GM19023 (cell line): ENCODE data around the gene TFPT.

Experiments
- ATAC-seq: cut with Tn5 transposase; IDR thresholded peaks from one replicate; pipeline ENCODE4 v1.9.1; 2021; ENCODE audit warnings: mild to moderate bottlenecking, moderate library complexity; ENCODE audit not compliant: unreplicated experiment

The TFPT gene, protein sequence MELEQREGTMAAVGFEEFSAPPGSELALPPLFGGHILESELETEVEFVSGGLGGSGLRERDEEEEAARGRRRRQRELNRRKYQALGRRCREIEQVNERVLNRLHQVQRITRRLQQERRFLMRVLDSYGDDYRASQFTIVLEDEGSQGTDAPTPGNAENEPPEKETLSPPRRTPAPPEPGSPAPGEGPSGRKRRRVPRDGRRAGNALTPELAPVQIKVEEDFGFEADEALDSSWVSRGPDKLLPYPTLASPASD

DNA sequence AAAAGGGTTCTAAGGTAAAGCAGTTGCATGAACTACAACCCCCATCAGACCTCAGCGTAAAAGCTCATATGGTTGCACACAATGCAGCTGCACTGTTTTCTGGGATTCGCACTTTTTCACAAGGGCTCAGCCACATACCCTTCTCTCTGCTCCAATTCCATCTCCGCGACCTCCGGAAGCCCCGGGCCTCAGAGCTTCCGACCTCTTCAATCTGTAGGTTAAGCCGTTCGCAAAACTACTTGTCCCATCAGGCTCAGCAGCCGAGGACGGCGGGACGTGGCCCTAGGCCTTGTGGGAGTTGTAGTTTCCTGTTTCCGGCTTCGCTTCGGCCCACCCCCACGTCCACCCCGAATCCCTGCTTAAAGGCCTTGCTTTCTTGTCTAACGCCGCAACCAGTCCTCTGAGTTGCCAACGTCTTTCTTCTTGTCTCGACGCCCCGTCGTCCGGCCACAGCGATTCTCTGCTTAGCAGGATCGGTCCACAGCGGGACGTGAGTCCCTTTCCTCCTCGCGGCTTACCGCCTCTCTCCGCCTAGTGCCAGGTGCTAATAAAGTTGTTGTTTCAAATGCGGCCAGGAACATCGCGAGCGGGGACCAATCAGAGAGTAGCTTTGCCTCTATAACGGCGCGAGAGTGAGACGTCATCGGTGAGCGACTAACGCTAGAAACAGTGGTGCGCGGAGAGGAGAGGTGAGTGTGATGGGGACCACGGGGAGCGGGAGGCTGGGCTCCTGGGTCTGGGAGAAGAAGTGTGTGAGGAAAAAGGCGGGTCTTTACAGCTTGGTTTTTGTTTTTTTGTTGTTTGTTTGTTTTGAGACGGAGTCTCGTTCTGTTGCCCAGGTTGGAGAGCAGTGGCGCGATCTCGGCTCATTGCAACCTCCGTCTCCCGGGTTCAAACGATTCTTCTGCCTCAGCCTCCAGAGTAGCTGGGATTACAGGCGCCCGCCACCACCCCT is at the start of gene TFPT, which contains the start of gene PRPF31:
Gene TFPT (minus strand): TSS at position 549 of the 955 bp plus-strand sequence. CDS start 388 bp downstream, at position 161.
Gene PRPF31 (plus strand): TSS at position 646 of the 955 bp plus-strand sequence. CDS start 2,525 bp downstream, outside the sequence.
- ATAC-seq: peak; percentile 77

DNA sequence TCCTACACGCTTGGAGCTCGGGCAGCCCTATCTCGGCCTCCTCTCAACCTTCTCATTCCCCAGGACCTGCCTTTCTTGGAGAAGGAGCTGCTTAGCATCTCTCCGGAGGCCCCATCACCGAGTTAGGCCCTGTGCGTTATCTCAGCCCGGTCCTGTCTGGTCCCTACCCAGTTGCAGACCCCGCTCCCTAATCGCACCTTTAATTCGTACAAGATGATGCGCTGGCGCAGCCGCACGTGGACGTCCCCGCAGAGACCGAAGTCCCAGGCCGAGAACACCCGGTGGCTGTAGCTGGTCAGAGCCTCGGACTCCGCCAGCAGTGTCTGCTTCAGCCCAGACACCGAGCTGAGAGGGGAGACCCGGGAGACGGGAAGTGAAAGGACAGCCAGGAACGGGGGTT is 49.8 kb upstream of the TFPT start:
- no peak for ATAC-seq

DNA sequence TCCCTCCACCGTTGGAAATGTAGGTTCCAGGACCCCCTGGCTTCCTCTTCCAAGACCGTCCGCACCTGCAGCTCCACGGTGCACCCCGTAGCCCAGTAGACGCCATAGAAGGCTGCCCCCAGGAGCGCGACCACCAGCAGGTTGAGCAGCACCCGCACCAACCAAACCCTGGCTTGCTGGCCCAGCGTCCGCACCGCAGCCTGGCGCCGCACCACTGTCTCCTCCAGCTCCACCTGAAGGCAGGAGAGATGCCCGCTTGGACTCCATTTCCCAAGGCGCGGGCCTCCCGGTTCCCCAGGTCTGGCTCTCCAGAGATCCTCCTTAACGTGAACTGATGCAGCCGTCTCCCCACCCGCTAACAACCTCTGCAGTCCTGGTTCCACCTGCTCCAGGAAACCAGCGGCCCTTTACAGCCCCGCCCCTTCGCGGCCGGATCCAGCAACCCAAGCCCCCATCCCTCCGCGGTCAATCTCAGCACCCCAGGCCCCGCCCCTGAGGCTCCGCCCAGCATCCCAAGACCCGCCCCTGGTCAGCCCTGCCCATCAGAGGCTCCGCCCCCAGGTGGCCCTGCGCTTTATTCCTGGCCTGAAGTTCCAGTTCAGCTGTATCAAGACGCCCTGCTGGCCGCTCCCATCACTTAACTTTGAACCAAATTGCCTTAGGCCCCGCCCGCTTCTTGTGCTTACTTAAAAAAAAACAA is 49.1 kb upstream of the TFPT start:
- no peak for ATAC-seq

DNA sequence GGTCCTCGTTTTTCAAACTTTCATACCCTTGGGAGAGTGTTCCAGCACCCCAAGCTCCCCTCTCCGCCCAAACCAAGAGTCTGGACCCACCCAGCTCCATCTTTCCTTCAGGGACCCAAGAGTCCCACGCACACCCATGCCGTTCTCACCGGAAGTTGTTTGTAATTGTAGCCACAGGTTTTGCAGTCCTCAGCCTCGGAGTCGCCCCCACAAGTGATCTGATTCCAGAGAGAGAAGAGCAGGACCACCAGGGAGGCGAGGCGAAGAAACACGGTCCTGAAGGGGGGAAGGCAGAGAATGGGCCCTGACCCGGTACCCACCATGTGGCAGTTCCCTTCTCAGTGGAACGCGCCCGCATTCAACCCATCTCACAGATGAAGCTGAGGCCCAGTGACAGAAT is 47.4 kb upstream of the TFPT start:
- no peak for ATAC-seq

DNA sequence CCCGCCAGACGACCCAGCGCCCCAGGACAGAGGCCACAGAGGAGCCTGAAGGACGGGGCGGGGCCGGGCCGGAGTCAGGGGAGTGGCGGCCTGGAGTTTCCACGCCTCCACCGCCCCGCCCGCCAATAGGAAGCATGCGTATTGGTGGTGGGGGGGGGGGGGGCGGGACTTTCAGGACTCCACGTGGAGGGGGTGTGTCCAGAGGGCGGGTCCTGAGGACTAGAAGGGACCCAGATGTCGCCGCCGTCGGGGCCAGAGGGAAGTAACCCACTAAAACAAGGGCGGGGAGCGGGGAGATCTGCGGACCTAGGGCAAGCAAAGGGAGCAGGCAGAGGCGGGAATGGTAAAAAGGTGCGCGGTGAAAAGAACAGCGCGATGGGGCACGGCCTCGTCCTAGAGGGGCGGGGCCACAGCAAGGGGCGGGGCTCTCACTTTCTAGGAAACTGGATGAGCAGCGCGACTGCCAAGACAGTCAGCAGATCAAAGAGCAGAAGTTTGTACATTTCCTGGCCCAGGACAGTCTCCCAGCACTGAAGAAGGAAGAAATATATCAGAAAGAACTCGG is 46.9 kb upstream of the TFPT start:
- ATAC-seq: no peak

DNA sequence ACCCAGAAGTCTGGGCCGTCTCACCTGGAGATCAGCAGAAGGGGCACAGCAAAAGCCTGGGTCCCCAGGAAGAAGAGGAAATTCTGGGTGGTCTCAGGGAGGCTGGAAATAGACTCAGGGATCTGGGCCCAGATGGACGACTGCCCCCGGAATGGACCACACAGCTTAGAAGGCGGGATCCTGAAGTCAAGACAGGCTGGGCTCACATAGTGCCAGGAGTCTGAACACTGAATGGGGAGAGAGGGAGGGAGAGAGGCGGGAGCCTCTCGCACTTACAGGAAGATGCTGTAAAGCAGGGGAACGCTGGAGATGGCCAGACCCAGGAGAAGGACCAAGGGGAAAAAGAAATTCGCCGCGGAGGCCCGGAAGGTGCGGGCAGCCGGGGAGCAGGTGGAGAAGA is 45.4 kb upstream of the TFPT start:
- ATAC-seq: no peak

DNA sequence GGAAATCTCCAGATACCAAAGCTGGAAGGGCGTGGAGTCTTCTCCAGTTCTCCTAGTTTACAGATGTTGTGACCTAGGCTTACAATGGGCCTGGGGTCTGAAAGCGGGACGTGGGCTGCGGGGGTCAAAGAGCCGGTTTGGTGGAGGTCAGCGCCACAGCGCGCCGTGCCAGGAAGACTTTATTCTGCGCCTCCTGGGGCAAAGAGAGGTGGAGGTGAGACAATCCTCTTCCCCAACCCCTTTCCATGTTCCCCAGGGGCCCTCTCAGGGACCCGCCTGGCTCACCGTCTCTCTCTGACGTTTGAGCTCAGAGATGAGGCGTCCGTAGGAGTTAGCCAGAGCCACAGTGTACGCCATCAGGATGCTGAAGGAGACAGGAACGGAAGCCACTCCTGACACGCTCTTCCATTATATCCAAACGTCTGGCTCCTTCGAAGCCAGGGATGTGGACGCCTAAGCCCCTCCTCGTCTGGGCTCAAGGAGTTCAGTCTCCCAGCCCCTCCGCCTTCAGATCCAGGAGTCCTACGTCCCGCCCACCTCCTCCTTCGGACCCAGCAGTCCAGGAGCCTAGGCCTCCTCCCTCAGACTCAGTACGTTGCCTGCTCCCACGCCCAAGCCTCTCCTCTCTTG is 44.8 kb upstream of the TFPT start:
- ATAC-seq: no peak

DNA sequence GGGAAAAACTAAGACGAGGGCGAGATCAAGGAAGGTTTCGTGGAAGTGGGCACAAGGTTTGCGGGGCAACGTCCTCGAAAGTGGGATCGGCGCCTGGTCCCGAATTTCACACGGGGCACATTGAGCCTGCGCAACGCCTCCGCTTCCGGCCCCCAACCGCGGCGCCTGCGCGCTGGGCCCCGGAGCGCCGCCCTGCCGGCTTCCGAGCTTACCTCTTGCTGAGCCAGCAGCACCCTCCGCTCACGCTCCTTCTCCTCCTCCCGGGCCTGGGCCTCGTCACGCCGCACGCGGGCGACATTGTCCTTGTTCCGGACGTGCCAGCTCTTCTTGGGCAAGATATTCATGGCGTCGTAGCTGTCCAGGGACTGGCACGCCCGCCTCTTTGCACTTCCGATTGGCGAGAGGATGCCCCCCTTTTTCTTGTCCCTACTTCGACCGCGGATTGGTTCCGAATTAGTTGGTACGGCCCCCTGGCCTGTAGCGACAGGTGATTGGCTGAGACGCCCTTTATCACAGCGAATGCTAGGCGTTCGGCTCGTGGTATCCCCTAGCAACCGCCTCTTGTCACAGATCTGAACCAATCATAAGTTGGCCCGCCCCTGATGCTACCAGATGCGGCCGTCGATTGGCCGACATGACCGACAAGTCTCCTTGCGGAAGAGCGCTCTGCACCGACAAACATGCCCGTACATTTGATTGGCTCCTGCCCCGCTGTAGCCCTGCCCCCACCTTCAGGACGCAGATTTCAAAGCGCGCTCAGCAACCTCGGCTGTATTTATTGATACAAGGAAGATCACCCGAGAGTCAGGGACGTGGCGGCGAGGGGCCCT is 44.1 kb upstream of the TFPT start, which contains the start of gene LENG1:
Gene LENG1 (minus strand): TSS at position 370 of the 830 bp plus-strand sequence. CDS start 26 bp downstream, at position 344.
- ATAC-seq: peak; percentile 95

DNA sequence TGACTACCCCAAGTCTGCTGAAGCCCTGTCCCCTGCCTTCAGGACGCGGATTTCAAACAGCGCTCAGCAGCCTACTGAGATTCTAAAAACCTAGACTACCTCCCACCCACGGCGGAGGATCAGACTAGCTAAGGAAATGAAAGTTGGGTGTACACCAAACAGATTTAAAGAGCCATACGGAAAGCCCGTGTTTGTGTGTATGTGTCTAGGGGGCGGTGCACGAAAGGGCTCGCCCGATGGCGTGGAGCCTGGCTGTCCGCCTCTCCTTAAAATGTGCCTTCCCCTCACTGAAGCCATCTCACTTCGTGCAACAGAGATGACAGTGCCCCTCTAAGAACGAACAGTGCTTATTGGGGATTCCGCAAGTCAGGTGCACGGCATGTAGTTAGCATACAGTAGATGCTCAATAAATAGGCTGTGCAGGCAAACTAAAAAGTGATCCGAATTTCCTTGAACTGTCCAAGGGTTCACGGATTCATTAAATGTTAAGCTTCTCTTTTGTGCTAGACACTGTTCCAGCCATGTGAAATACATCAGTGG is 43.4 kb upstream of the TFPT start:
- no peak for ATAC-seq

DNA sequence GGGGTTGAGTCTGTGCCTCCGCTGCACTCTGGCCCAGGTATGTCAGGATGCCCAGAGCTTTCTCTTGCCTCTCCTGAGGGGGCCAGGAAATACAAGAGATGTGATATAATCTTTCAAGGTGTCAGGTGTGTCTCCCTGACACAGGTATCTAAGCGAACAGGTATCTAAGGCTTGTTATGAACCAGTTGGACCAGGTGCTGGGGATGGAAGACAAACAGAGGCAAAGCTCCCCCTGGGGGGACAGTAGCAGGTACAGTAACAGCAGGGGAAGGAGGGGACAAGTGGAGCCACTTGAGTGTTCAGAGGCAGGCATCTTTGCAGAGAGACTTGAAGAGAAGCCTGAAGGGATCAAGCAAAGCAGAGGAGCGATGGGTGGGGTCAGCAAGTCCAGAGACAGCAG is 41.5 kb upstream of the TFPT start:
- no peak for ATAC-seq

DNA sequence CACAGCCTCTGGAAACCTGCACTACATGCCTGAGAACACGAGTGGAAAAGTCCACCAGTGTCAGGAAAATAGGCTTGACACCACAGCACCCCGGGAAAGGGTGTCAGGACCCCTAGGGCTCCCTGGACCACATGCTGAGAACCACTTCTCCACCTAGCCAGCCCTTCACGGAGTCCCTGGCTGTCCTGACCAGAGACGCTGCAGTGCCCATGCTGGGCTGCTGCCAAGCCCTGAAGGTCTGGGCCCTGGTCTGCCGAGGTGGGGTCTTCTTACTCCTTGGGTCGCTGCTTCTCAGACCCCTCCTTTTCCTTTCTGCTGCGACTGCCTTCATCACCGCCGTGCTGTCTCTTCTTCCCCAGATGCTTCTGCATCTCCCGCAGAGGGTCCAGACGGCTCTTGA is 41.0 kb upstream of the TFPT start:
- ATAC-seq: no peak

DNA sequence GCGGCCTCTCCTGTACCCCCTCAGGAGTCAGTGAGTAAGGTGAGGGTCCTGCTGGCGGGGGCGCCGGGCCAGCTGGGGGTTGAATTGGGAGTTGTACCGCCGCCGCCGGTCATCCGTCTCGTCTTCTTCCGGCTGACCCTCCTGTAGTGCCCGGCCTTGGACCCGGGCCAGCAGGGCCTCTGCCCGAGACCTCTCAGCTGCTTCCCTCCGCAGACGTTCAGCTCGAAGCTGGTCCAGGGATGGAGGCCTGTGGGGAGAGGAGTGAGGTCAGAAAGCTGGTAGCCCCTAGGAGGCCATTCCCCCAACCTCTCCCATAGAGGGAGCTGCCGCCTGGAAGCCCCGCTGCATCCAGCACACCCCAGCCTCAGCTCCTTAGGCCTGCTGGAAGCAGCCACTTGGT is 40.2 kb upstream of the TFPT start:
- no peak for ATAC-seq

DNA sequence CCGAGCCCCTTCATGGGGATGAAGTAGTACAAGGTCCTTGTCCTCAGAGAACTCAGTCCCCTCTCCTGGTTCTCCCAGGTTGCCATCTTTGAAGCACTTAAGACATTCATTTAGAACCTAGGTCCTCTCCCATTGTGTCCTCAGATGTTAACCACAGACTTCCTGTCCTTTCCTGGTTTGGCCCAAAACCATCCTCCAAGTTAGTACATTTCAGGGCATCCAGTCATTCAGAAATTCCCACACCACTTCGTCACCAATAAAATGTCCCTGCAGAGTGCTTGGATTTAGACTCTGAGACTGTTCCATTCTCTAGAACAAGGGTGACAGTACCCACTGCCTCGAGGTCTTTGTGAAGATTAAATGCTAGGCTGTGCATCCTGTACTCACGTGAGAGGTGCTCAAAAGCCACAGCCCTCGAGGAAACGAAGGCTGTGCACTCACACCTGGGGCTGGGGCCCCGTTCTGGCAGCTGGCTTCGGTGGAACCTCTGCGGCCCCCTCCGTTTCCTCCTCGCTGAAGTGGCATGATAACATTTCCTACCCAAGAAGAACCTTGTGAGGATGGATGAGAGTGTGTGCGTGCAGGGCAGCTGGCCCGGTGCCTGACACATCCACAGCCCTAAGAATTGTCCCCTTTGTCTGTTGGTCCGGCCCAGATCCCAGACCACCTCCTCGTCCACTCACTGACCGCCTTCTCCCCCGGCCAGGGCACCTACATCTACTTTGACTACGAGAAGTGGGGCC is 39.3 kb upstream of the TFPT start:
- no peak for ATAC-seq

DNA sequence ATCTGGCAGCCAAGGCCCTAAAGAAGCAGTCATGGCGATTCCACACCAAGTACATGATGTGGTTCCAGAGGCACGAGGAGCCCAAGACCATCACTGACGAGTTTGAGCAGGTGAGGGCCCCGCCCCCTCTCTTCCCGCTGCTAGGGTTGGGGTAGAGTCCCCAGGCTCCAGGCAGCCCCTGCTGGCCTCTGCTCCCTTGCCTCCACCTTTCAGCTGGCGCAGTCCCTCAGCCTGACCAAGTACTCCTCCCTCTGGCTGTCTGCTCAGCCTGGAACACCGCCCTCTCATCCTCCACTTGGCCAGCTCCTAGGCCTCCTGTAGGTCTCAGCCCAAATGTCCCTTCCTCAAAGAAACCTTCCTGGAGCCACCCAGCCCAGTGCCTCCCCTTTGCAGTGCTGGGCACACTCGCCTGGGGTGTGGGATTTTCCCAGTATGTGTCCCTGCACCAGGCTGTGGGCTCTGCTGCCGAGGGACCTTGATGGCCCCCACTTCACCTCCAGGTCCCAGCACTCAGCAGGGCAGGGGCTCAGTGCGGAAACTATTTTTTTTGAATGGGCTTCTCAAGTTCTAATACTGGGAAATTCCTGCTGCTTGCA is 38.4 kb upstream of the TFPT start:
- no peak for ATAC-seq

DNA sequence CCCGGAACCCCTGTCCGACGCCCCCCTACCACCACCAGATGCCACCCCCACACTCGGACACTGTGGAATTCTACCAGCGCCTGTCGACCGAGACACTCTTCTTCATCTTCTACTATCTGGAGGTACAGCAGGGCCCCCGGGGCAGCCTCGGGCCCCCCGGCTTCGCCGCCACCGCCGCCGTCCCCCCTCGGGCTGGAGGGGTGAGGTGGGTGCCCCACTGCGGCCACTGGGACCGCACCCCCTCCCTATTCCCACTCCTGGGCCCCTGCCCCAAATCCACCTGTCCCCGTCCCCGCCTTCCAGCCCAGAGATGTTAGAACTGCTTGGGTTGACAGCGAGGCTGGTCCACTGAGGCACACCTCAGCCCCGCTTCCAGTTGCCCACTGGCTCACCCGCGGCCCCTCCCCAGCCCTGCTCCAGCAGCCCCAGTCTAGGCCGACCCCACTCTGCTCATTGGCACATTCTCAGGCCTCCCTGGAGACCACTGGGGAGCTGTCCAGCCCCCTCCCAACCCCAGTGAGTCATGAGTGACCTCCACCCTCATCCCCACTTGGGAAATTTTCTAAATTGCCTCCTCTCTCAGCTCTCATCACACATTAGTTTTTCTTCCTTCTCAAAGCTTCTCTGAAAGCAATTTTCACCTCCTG is 37.5 kb upstream of the TFPT start:
- no peak for ATAC-seq

DNA sequence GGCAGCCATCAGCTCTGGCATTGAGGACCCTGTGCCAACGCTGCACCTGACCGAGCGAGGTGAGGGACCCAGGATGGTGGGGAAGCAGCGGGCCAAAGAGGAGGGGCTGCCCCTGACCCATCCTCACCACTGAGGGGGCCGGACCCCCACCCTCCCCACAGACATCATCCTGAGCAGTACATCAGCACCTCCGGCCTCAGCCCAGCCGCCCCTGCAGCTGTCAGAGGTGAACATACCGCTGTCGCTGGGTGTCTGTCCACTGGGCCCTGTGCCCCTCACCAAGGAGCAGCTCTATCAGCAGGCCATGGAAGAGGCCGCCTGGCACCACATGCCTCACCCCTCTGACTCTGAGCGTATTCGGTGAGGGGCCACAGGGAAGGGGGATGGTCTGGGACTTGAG is 36.8 kb upstream of the TFPT start:
- ATAC-seq: no peak

DNA sequence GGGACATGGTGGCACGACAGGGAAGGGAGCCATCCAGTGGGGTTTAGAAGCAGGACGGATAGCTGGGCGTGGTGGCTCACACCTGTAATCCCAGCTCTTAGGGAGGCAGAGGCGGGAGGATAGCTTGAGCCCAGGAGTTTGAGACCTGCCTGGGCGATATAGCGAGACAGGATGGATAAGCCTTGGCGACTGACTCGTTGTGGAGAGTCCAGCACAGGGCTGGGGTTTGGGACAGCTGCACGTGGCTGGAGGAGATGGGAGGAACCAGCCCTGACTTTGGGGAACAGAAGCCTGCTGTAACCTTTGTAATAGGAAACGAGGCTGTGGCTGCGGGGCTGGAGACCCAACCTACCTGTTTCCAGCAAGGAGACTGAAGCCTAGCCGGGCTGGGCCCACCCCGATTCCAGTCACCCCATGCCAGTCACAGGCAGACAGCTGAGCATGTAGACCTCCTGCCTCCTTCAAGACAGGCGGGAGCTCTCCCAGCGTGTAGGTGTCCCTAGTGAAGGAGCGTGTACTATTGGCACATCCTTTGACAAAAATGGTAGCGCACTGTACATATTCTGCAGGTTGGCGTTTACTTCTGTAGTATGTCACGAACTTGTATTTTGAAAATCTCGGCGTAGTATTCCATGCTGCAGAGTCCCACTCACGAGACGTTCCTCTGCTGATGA is 36.0 kb upstream of the TFPT start:
- no peak for ATAC-seq
